ENCODE measurements around the gene TEP1.
A peak's percentile ranks its signal among the peaks of the same experiment; 100 is the strongest.

TEP1 gene

DNA sequence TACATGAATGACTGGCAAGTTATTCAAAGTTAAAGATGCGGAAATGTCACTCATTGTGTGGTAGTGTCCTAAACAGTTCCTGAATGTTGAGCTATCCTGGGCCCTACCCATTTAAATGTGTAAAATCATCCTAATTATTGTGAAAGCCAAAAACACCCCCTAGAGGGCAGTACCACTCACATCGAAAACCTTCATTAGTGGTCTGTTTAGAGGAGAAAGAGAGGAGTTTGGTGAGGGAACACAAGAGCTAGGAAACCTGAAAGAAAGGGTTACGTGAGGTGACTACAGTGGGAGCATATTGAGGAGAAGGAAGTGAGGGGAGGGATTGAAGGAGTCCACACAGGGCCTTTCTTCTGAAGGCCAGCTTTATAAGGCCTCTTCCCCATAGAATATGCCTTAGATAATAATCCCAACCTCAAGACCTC is 2.5 kb upstream of the TEP1 start:
- Histone ChIP-seq H3K27ac (ENCODE audit: low read depth, low read length, severe bottlenecking) (no peak overlapping the region), H3K4me3 (ENCODE audit: extremely low read depth, insufficient read depth, low read length, poor library complexity, severe bottlenecking) (no peak overlapping the region), H3K9me3 (ENCODE audit: control insufficient read depth, low read length) (no peaks in the 10 kb centered on the region), H3K36me3 (ENCODE audit: control insufficient read depth, insufficient read depth, low read length) (no peaks in the 10 kb centered on the region), H3K4me1 (ENCODE audit: control insufficient read depth, insufficient read depth, low read length, poor library complexity, severe bottlenecking) (no peaks in the 10 kb centered on the region)
- WGBS, 2 experiments (ENCODE audit: insufficient coverage in 2 of 2) = 88% methylated on average over 1 of the region's 3 CpGs; no CpG with 5 or more reads in 1 of the 2 experiments

DNA sequence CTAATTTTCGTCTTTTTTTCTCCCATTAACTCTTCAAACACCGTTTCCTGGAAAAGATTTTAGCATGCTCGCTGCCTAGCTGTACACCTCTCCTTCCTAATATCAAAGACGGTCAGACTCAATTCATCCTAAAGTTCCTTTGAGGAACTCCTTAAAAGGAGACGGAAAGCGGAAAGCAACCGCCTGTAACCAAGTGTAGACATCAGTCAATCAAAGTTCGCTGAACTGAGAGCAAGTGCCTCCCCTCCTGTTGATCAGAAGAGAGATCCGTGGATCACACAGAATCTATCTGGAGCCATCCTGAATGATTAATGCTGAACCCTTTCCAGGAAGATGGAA is 412 bp upstream of the TEP1 start:
- H3K27ac ChIP-seq (ENCODE audit: low read depth, low read length, severe bottlenecking) = peak overlapping the region; percentile 91
- 2 to 11% methylated on average over 6 to 8 of the region's 9 CpGs for WGBS, 2 experiments (ENCODE audit: insufficient coverage in 2 of 2)

DNA sequence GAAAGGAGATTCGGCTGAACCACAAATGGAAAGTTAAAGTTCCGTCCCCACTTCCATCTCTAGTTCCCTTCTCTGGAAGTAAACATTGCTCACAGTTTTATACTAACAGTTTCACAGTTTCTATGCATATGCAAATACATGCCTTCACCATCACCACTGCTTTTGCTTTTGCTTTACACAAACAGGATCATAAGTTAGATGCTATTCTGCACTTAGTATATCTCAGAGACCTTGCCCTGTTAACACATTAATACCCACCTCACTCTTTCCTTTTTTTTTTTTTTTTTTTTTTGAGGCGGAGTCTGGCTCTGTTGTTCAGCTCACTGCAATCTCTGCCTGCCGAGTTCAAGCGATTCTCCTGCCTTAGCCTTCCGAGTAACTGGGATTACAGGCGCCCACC is 890 bp downstream of the TEP1 start:
- H3K9me3 ChIP-seq (ENCODE audit: control insufficient read depth, low read length) = no peaks in the 10 kb centered on the region
- no peaks in the 10 kb centered on the region for H3K4me1 ChIP-seq (ENCODE audit: control insufficient read depth, insufficient read depth, low read length, poor library complexity, severe bottlenecking)
- peak overlapping the region; percentile 88 for H3K4me3 ChIP-seq (ENCODE audit: extremely low read depth, insufficient read depth, low read length, poor library complexity, severe bottlenecking)
- WGBS, 2 experiments (ENCODE audit: insufficient coverage in 2 of 2) = 28 to 58% methylated on average over 2 to 3 of the region's 7 CpGs
- H3K36me3 ChIP-seq (ENCODE audit: control insufficient read depth, insufficient read depth, low read length) = peaks cover 10% of the 10 kb centered on the region
- H3K27ac ChIP-seq (ENCODE audit: low read depth, low read length, severe bottlenecking) = peak overlapping the region; percentile 91

More for the DNA sequence above, 412 bp upstream of the TEP1 start:
- no peaks in the 10 kb centered on the region for H3K9me3 ChIP-seq (ENCODE audit: control insufficient read depth, low read length)
- H3K4me1 ChIP-seq (ENCODE audit: control insufficient read depth, insufficient read depth, low read length, poor library complexity, severe bottlenecking) = no peaks in the 10 kb centered on the region
- peak overlapping the region; percentile 88 for H3K4me3 ChIP-seq (ENCODE audit: extremely low read depth, insufficient read depth, low read length, poor library complexity, severe bottlenecking)
- H3K36me3 ChIP-seq (ENCODE audit: control insufficient read depth, insufficient read depth, low read length) = no peaks in the 10 kb centered on the region

DNA sequence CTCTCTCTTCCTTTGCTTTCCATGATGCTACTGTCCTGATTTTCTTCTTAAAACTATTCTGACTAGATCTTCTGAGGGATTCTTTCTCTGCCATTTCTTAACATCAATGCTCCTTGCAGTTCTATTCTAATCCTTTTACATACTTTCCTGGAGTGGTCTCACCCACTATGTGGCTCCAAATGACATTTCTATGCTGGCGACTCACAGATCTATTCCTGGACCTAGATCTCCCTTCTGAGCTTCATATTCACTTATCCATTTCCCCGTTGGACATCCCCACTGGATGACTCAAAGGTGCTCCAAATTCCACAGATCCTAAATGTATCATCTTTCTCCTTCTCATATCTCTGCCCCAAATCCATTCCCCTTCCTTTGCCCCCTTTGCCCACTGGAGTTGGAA is 4.1 kb downstream of the TEP1 start:
- H3K36me3 ChIP-seq (ENCODE audit: control insufficient read depth, insufficient read depth, low read length) = peaks cover 41% of the 10 kb centered on the region
- no peaks in the 10 kb centered on the region for H3K4me1 ChIP-seq (ENCODE audit: control insufficient read depth, insufficient read depth, low read length, poor library complexity, severe bottlenecking)
- no peaks in the 10 kb centered on the region for H3K9me3 ChIP-seq (ENCODE audit: control insufficient read depth, low read length)
- WGBS, 2 experiments (ENCODE audit: insufficient coverage in 2 of 2) = 80 to 83% methylated on average over 1 to 2 of the region's 2 CpGs
- no peak overlapping the region for H3K4me3 ChIP-seq (ENCODE audit: extremely low read depth, insufficient read depth, low read length, poor library complexity, severe bottlenecking)
- no peak overlapping the region for H3K27ac ChIP-seq (ENCODE audit: low read depth, low read length, severe bottlenecking)

DNA sequence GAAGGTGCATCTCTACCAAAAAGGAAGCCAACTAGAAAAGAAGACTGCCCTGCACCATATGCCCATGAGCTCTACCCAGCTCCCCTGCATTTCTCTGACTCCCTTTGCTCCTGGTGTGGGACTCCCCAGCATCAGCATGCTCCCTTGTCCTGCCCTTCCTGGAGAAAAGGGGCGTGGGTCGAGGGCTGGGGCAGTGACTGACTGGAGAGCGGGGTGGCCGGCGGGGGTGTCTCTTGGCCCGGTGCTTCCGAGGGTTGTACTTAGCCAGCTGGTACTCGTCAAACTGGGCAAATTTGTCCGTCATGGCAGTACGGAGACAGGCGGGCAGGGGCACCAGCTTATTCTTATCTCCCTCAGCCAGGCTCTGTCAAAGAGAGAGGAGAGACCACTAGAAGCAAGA is 9.8 kb downstream of the TEP1 start:
- no peaks in the 10 kb centered on the region for H3K9me3 ChIP-seq (ENCODE audit: control insufficient read depth, low read length)
- H3K36me3 ChIP-seq (ENCODE audit: control insufficient read depth, insufficient read depth, low read length) = peaks cover 91% of the 10 kb centered on the region
- no peak overlapping the region for H3K4me3 ChIP-seq (ENCODE audit: extremely low read depth, insufficient read depth, low read length, poor library complexity, severe bottlenecking)
- WGBS, 2 experiments (ENCODE audit: insufficient coverage in 2 of 2) = 93 to 94% methylated on average over 8 to 10 of the region's 11 CpGs
- no peak overlapping the region for H3K27ac ChIP-seq (ENCODE audit: low read depth, low read length, severe bottlenecking)
- peaks cover 6% of the 10 kb centered on the region for H3K4me1 ChIP-seq (ENCODE audit: control insufficient read depth, insufficient read depth, low read length, poor library complexity, severe bottlenecking)

DNA sequence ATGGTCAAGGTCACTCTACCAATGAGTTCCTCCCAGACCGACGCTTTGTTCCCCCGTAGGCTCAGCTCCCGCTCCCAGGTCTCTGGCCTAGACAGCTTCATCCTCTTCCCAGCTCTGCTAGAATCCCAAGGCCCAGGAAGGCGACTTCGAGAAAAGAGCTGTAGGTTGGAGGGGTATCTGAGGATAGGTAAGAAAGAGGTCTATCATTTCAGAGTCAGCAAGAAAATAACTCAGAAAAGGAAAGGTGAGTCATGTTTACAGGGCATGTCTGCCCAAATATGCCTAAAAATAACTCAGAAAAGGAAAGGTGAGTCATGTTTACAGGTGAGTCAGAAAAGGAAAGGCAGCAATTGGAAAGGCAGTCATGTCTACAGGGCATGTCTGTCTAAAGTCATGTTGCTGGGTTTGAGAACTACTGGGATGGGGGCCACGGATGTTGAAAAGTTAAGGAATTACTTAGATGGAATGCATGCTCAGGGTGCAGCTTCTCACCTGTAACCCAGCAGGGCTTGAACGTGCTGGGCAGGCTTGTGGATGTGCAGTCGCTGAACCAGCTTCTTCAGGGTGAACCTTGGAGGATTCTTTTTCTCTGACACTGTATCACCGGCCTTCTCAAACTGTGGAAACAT is 12.2 kb downstream of the TEP1 start:
- Histone ChIP-seq H3K9me3 (ENCODE audit: control insufficient read depth, low read length) (no peaks in the 10 kb centered on the region), H3K4me1 (ENCODE audit: control insufficient read depth, insufficient read depth, low read length, poor library complexity, severe bottlenecking) (peaks cover 6% of the 10 kb centered on the region), H3K27ac (ENCODE audit: low read depth, low read length, severe bottlenecking) (no peak overlapping the region), H3K36me3 (ENCODE audit: control insufficient read depth, insufficient read depth, low read length) (peaks cover 86% of the 10 kb centered on the region), H3K4me3 (ENCODE audit: extremely low read depth, insufficient read depth, low read length, poor library complexity, severe bottlenecking) (no peak overlapping the region)
- WGBS, 2 experiments (ENCODE audit: insufficient coverage in 2 of 2) = 97 to 99% methylated on average over 6 of the region's 10 CpGs

DNA sequence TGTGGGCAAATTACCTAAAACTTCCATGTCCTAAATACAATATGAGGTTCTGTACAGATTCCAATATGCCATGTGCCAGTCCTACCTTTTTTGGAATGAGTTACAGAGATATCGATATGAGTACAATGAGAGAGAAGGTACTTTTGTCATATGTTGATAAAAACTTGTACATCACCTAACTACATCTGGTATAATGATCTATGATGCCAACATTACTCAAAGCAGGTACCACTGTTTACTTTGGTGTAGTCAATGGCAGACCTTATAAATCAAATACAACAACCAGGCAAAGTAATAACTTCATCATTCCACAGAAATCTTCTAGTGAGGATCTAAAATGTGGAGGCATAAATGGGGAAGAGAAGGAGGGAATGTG is 12.7 kb downstream of the TEP1 start:
- Histone ChIP-seq H3K27ac (ENCODE audit: low read depth, low read length, severe bottlenecking) (no peak overlapping the region), H3K4me3 (ENCODE audit: extremely low read depth, insufficient read depth, low read length, poor library complexity, severe bottlenecking) (no peak overlapping the region), H3K9me3 (ENCODE audit: control insufficient read depth, low read length) (no peaks in the 10 kb centered on the region), H3K36me3 (ENCODE audit: control insufficient read depth, insufficient read depth, low read length) (peaks cover 86% of the 10 kb centered on the region), H3K4me1 (ENCODE audit: control insufficient read depth, insufficient read depth, low read length, poor library complexity, severe bottlenecking) (peaks cover 6% of the 10 kb centered on the region)
- WGBS, 2 experiments (ENCODE audit: insufficient coverage in 2 of 2) = no CpG with 5 or more reads among the region's 1 CpG

DNA sequence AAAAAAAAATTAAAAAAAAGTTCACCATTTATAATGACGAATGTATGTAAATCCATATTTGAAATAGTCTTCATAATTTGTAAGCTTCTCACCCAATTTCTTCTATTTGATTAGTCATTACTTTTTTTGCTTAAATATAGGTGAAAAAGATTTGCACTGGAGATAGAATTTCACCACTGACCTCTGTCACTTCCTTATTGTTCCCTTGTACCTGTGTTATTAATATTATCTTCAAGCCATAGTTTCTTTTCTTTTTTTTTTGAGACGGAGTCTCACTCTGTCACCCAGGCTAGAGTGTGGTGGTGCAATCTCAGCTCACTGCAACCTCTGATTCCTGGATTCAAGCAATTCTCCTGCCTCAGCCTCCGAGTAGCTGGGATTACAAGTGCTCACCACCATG is 15.8 kb downstream of the TEP1 start:
- Histone ChIP-seq H3K4me3 (ENCODE audit: extremely low read depth, insufficient read depth, low read length, poor library complexity, severe bottlenecking) (no peak overlapping the region), H3K27ac (ENCODE audit: low read depth, low read length, severe bottlenecking) (no peak overlapping the region), H3K4me1 (ENCODE audit: control insufficient read depth, insufficient read depth, low read length, poor library complexity, severe bottlenecking) (peaks cover 6% of the 10 kb centered on the region), H3K9me3 (ENCODE audit: control insufficient read depth, low read length) (no peaks in the 10 kb centered on the region), H3K36me3 (ENCODE audit: control insufficient read depth, insufficient read depth, low read length) (peaks cover 83% of the 10 kb centered on the region)
- whole genome bisulfite sequencing, 2 experiments (ENCODE audit: insufficient coverage in 2 of 2) = 86 to 88% methylated on average over 1 of the region's 3 CpGs

DNA sequence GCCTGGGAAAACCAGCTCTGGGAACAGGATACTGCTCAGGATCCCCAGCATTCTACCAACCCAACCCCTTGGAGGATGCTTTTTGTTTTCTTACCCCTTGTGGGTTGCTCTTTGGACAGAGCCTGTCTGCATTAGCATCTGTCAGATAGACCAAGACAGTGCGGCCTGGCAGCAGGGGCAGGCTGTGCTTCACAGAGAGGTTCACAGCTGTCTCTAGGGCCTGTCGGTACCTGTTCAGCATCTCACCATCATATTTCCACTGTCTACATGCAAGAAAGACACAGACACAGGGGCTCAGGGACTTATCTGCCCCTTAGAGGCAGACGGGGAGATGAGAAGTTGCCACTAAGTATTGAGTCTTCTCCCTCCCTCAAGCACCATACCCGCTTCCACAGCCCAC is 21.8 kb downstream of the TEP1 start:
- 90 to 96% methylated on average over 2 of the region's 4 CpGs for WGBS, 2 experiments (ENCODE audit: insufficient coverage in 2 of 2)
- peaks cover 90% of the 10 kb centered on the region for H3K36me3 ChIP-seq (ENCODE audit: control insufficient read depth, insufficient read depth, low read length)

DNA sequence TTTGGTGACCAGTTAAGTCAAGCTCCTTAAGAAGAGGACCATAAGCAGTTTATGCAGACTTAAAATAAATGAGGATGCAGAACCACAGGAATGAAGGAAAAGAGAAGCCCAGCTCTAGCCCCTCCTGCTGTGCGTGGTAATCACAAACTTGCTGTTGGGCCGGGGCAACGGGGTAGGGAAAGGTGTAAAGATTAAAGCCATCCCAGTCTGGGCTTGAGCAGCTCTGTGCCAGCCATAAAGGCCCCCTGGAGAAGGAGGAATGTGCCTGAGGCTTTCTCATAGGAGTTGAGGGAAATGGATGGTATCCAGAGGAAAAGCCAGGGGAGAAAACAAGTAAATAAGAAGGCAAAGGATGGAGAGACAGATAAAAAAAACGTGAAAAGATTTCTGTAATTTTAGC is 25.1 kb downstream of the TEP1 start:
- peaks cover 93% of the 10 kb centered on the region for H3K36me3 ChIP-seq (ENCODE audit: control insufficient read depth, insufficient read depth, low read length)
- H3K9me3 ChIP-seq (ENCODE audit: control insufficient read depth, low read length) = no peaks in the 10 kb centered on the region
- H3K27ac ChIP-seq (ENCODE audit: low read depth, low read length, severe bottlenecking) = no peak overlapping the region
- WGBS, 2 experiments (ENCODE audit: insufficient coverage in 2 of 2) = 39 to 52% methylated on average over 3 to 4 of the region's 4 CpGs
- H3K4me3 ChIP-seq (ENCODE audit: extremely low read depth, insufficient read depth, low read length, poor library complexity, severe bottlenecking) = no peak overlapping the region
- no peaks in the 10 kb centered on the region for H3K4me1 ChIP-seq (ENCODE audit: control insufficient read depth, insufficient read depth, low read length, poor library complexity, severe bottlenecking)

More for the DNA sequence above, 21.8 kb downstream of the TEP1 start:
- Histone ChIP-seq H3K27ac (ENCODE audit: low read depth, low read length, severe bottlenecking) (no peak overlapping the region), H3K4me1 (ENCODE audit: control insufficient read depth, insufficient read depth, low read length, poor library complexity, severe bottlenecking) (no peaks in the 10 kb centered on the region), H3K4me3 (ENCODE audit: extremely low read depth, insufficient read depth, low read length, poor library complexity, severe bottlenecking) (no peak overlapping the region), H3K9me3 (ENCODE audit: control insufficient read depth, low read length) (no peaks in the 10 kb centered on the region)

DNA sequence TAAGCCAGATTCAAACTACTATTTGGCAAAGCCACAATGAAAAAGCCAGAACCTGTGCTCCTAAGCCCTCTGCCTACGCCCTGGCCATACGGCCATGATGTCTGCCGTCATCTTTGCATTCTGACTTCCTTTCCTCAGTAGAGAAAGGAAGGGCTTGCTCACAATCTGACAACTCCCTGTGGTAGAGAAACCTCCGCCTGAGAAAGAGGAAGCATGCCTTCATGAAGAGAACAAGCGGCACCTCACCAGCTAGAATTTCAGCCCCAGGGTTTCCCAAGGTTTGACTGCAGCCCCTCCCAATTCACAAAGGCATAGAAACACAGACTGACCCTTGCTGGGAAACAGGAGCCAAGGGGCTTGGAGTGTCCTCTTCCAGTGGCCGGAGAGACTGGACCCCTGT is 25.7 kb downstream of the TEP1 start:
- Histone ChIP-seq H3K27ac (ENCODE audit: low read depth, low read length, severe bottlenecking) (no peak overlapping the region), H3K36me3 (ENCODE audit: control insufficient read depth, insufficient read depth, low read length) (peaks cover 94% of the 10 kb centered on the region), H3K4me1 (ENCODE audit: control insufficient read depth, insufficient read depth, low read length, poor library complexity, severe bottlenecking) (no peaks in the 10 kb centered on the region), H3K9me3 (ENCODE audit: control insufficient read depth, low read length) (no peaks in the 10 kb centered on the region), H3K4me3 (ENCODE audit: extremely low read depth, insufficient read depth, low read length, poor library complexity, severe bottlenecking) (no peak overlapping the region)
- WGBS, 2 experiments (ENCODE audit: insufficient coverage in 2 of 2) = 88 to 91% methylated on average over 5 to 6 of the region's 6 CpGs
